Choroid plexus epithelial cell (primary cell): ENCODE measurements around the gene VSIG1.

Experiments used
- DNase-seq: peaks from one replicate; pipeline ENCODE4 v3.0.0-alpha.2; 2010; ENCODE audit warnings: low read depth
- H3K4me3 ChIP-seq: 2 replicates; pipeline ENCODE4 v1.5.1; 2011; ENCODE audit warnings: low read depth, mild to moderate bottlenecking, control low read depth, low read length, moderate library complexity
- CTCF ChIP-seq: conservative IDR thresholded peaks from 2 replicates; pipeline ENCODE4 v1.5.1; 2011; ENCODE audit warnings: low read depth, mild to moderate bottlenecking, control low read depth, inconsistent platforms, low read length, moderate library complexity

Gene VSIG1

DNA sequence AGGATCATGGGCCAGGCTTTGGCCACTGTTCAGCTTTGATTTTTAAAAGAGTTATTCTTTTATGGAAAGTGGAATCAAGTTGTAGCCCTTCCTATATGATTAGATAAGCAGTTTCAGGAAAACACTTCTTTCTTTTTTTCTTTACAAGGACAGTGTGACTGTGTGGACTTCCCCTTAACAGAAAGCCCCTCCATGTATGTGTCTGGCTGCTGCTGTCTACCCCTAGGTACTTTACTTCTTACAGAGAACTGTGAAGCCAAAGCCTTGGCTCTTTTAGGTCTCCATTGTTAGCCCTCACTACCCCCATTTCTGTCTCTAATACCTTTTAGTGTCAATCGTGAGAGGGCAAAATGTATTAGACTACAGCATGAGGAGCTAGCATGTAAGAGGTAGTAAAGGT lies 19.1 kb downstream of the VSIG1 start:
- no peak overlapping the region for H3K4me3 ChIP-seq
- no peak for TF ChIP-seq CTCF
- no peak for DNase-seq

DNA sequence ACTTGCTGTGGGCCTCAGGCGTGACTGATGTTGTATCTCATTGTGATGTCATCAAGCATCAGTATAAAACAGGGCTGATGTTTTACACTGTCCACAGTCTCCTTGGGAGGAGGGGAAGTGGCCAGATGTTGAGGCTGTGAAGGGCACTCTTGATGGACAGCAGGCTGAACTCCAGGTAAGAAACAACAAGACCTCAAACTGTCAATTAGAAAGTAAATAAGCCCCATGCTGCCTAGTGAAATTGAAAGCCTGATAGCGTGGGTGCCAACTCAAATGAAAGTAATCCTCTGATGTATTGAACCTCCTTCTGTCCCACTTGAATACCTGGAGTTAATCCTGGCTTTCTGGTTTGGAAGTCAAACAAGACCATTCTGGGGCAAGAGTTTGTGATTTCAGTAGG lies 19.7 kb downstream of the VSIG1 start:
- H3K4me3 ChIP-seq = no peak overlapping the region
- no peak for DNase-seq
- no peak for TF ChIP-seq CTCF

- no peak for DNase-seq
- no peak for TF ChIP-seq CTCF
- no peak overlapping the region for H3K4me3 ChIP-seq
These were observed 23.3 kb downstream of the VSIG1 start for GRCh38 chrX:108068121-108068520.

DNA sequence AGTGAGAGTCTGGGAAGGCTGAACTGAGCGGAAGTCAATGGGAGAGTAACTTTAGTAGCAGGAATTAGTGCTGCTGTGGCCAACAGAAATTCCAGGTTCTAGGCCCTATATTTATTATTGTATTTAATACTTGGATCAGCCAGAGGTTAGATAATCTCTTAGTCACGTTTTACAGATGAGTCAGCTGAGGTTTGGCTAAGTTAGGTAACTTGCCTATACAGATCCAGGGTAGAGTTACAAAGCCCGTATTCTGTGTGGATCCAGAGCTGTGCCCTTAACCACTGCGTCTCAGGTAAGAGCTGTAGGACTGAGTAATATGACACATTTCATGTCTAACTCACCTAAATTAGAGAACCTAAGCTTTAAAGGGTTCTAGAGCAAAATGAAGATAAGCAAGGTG lies 26.0 kb downstream of the VSIG1 start:
- no peak overlapping the region for H3K4me3 ChIP-seq
- DNase-seq = peak; percentile 70
- TF ChIP-seq CTCF = no peak

- no peak for TF ChIP-seq CTCF
- DNase-seq = no peak
These were observed 26.7 kb downstream of the VSIG1 start for GRCh38 chrX:108071578-108071977.

DNA sequence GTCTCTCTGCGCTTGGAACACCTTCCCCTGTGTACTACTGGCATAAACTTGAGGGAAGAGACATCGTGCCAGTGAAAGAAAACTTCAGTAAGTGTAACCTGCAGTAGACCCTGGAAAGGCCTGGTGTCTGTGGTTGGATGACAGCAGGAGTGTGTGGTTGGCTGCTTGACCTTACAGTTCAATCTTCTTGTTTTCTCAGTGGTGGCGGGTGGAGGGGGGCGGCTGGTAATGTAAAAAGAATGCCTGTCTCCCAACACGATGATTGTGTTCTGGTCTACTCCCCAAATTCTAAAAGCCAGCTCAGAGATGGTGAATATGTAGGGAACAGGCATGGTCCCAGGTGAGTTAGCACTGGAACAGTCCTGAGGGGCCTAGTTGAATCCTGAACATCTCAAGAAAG lies 27.9 kb downstream of the VSIG1 start:
- TF ChIP-seq CTCF = no peak
- peak; percentile 73 for DNase-seq
- H3K4me3 ChIP-seq = no peak overlapping the region

More at GRCh38 chrX:108071578-108071977, 26.7 kb downstream of the VSIG1 start:
- no peak overlapping the region for H3K4me3 ChIP-seq

GRCh38 chrX:108081110-108081509 lies 36.2 kb downstream of the VSIG1 start:
- H3K4me3 ChIP-seq = no peak overlapping the region
- TF ChIP-seq CTCF = no peak

More at GRCh38 chrX:108081110-108081509, 36.2 kb downstream of the VSIG1 start:
- DNase-seq = no peak
